HCT116 (cell line): ENCODE data around the gene KRI1. TPM values are rescaled to one million over a fixed set of nuclear protein-coding genes. Genes with fewer than 3 reads are reported as not detected.

Source experiments
- ATAC-seq: fragments of 200-7000 bp; cut with Tn5 transposase; 2 replicates; pipeline ENCODE4 v1.9.1; 2020; ENCODE audit warnings: mild to moderate bottlenecking, moderate library complexity
- BruUV-seq: library from RNA; stranded (reverse); fragments of 400-500 nt; replicated peaks from 2 replicates; lab custom pipeline; 2021; lab: Mats Ljungman, UMichigan
- CTCF ChIA-PET: fragments of 300-600 bp; sonication (Branson Sonifier 250); formaldehyde crosslinking; loops from one replicate; lab custom pipeline; 2021; ENCODE audit warnings: antibody characterized with exemption; lab: Charles Lee
- POLR2A ChIA-PET: fragments of 300-600, 350-600 bp; sonication (Branson Sonifier 250); formaldehyde crosslinking; loops from one replicate; lab custom pipeline; 2021; ENCODE audit warnings: antibody characterized with exemption; lab: Charles Lee
- RAD21 ChIA-PET, 2 experiments: fragments of 300-600 bp; sonication (Branson Sonifier 250); formaldehyde crosslinking; loops; one replicate each; lab custom pipeline; 2023; ENCODE audit warnings: low total read pairs in 2 of 2; ENCODE audit not compliant: uncharacterized antibody in 2 of 2, unreplicated experiment in 2 of 2, low non-redundant PET in 1 of 2; lab: Charles Lee
- DNase-seq: peaks from one replicate; pipeline ENCODE4 v3.0.0-alpha.2; 2010; ENCODE audit warnings: low read depth, low spot score
- H2AFZ ChIP-seq: fragments of 200-600 bp; shearing (Covaris generic), sonication (generic); 2 replicates; pipeline ENCODE4 v1.6.1; 2017; ENCODE audit warnings: low read depth, mixed run types, mixed read lengths, antibody characterized with exemption, low read length; ENCODE audit not compliant: poor library complexity, severe bottlenecking
- H3K27ac ChIP-seq: 2 replicates; pipeline ENCODE4 v1.5.1; 2012; ENCODE audit warnings: low read depth, low read length
- H3K27me3 ChIP-seq: fragments of 200-600 bp; sonication (generic); 2 replicates; pipeline ENCODE4 v1.6.1; 2016; ENCODE audit warnings: mixed run types, low read length, mixed read lengths; ENCODE audit not compliant: insufficient read depth
- H3K36me3 ChIP-seq, 2 experiments: fragments of 200-500 bp in 1 of 2; fragments of 200-600 bp in 1 of 2; sonication (Bioruptor generic) in 1 of 2; sonication (generic) in 1 of 2; 2 replicates each; pipeline versions ENCODE4 v1.5.1 to v1.6.1; 2014 to 2016; ENCODE audit warnings: low read length in 2 of 2, inconsistent platforms in 1 of 2, mixed read lengths in 1 of 2, mixed run types in 1 of 2; ENCODE audit not compliant: insufficient read depth in 2 of 2, control insufficient read depth in 1 of 2
- H3K4me1 ChIP-seq, 2 experiments: fragments of 200-600 bp in 1 of 2; sonication (generic) in 1 of 2; 2 replicates each; pipeline versions ENCODE4 v1.5.1 to v1.6.1; 2012 to 2017; ENCODE audit warnings: low read length in 2 of 2, inconsistent platforms in 1 of 2, mild to moderate bottlenecking in 1 of 2, mixed read lengths in 1 of 2, mixed run types in 1 of 2, moderate library complexity in 1 of 2; ENCODE audit not compliant: insufficient read depth in 2 of 2, control insufficient read depth in 1 of 2
- H3K4me2 ChIP-seq: fragments of 200-600 bp; sonication (generic); 2 replicates; pipeline ENCODE4 v1.6.1; 2017; ENCODE audit warnings: mixed run types, low read length, mixed read lengths
- H3K4me3 ChIP-seq, 2 experiments: fragments of 200-600 bp in 1 of 2; sonication (generic) in 1 of 2; replicated peaks in 1 of 2; 2 replicates each; pipeline ENCODE4 v1.5.1; 2011 to 2016; ENCODE audit warnings: low read length in 2 of 2, control low read depth in 1 of 2, low read depth in 1 of 2, mild to moderate bottlenecking in 1 of 2, mixed read lengths in 1 of 2, mixed run types in 1 of 2
- H3K79me2 ChIP-seq: fragments of 200-600 bp; sonication (generic); 2 replicates; pipeline ENCODE4 v1.6.1; 2017; ENCODE audit warnings: mild to moderate bottlenecking, mixed run types, low read length, moderate library complexity, mixed read lengths; ENCODE audit not compliant: insufficient read depth
- H3K9ac ChIP-seq: fragments of 200-600 bp; sonication (generic); 2 replicates; pipeline ENCODE4 v1.6.1; 2016; ENCODE audit warnings: low read length, mixed read lengths
- H3K9me2 ChIP-seq: fragments of 200-600 bp; sonication (generic), shearing (Covaris generic); 2 replicates; pipeline ENCODE4 v1.6.1; 2017; ENCODE audit warnings: mixed run types, mild to moderate bottlenecking, moderate library complexity; ENCODE audit not compliant: insufficient read depth
- H3K9me3 ChIP-seq, 2 experiments: fragments of 200-500 bp in 1 of 2; fragments of 200-600 bp in 1 of 2; sonication (Bioruptor generic) in 1 of 2; sonication (generic) in 1 of 2; 2 replicates each; pipeline ENCODE4 v1.6.1; 2014 to 2017; ENCODE audit warnings: low read length in 2 of 2, mixed read lengths in 2 of 2, inconsistent platforms in 1 of 2, low read depth in 1 of 2, mild to moderate bottlenecking in 1 of 2, mixed run types in 1 of 2, moderate library complexity in 1 of 2; ENCODE audit not compliant: control insufficient read depth in 1 of 2, insufficient read depth in 1 of 2
- H4K20me1 ChIP-seq: fragments of 200-600 bp; sonication (generic), shearing (Covaris generic); 2 replicates; pipeline ENCODE4 v1.6.1; 2017; ENCODE audit warnings: mixed run types, mild to moderate bottlenecking, moderate library complexity; ENCODE audit not compliant: insufficient read depth
- EZH2phosphoT487 ChIP-seq: fragments of 200-600 bp; IDR thresholded peaks from 2 replicates; pipeline ENCODE4 v1.6.1; 2018; ENCODE audit warnings: antibody characterized with exemption, borderline replicate concordance
- intact Hi-C: fragments of 100-400 bp; cut with micrococcal nuclease; formaldehyde crosslinking; loops from 2 replicates; pipeline ENCODE4 v1.10.0; 2022
- total RNA-seq: library from RNA; stranded (reverse); gene quantifications from one replicate; pipeline ENCODE4 v1.2.1, GENCODE V29; 2021; ENCODE audit not compliant: unreplicated experiment
- TF ChIP-seq, protein P1 (sequence below), 3 experiments: fragments of 200-600 bp in 1 of 3; sonication (generic) in 1 of 3; IDR thresholded peaks in 2 of 3; conservative IDR thresholded peaks in 1 of 3; 2 replicates each; pipeline ENCODE4 v1.5.1; 2012 to 2017; ENCODE audit warnings: low read depth in 2 of 3, low read length in 2 of 3, antibody characterized with exemption in 1 of 3, borderline replicate concordance in 1 of 3, control low read depth in 1 of 3, mild to moderate bottlenecking in 1 of 3, mixed read lengths in 1 of 3, mixed run types in 1 of 3, moderate library complexity in 1 of 3; ENCODE audit not compliant: insufficient read depth in 1 of 3
- TF ChIP-seq, protein P2 (sequence below): IDR thresholded peaks from 2 replicates; pipeline ENCODE4 v1.6.1; 2011; ENCODE audit warnings: mild to moderate bottlenecking, low read length, moderate library complexity; ENCODE audit not compliant: insufficient replicate concordance; ENCODE audit errors: extremely low read depth

KRI1 gene
- total RNA-seq, 1 experiment from 2014 or later: 44.0 TPM

DNA sequence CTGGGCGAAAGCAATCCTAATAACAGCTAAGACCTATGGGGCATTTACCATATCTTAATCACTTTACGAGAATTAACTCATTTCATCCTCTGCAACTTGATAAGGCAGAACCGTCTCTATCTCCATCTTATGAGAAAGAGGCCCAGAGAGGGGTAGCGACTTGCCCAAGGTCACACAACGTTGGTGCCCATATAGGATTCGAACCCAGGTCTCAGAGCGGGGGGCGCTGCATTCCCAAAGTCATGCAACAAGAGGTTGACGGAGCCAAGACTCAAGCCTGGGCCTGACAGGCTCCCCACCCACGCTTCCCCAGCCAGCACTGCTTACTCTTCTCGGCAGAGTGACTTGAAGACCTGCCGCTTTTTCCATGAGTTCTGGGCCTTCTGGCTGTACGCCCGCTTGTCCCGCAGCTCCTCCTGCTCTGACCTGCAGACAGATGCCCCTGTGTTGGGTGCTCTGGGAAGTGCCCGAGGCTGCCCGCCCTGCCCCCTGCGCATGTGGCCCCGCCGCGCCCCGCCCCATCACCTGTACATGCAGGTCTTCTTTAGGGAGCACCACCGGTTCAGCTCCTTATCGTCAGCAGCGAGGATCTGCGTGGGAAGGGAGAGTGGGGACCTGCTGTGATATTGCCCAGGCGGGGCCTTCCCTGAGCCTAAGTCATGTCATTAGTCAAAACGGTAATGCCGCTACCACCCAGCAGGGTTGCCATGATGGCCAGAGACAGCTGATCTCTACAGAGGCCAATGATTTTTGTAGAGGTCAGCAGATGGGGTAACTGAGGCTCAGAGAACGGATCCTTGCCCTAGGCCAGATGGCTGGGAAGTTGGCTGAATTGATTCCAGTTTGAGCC lies 10.8 kb downstream of the KRI1 start:
- no peak overlapping the region for H2AFZ ChIP-seq

More for the DNA sequence above, 10.8 kb downstream of the KRI1 start:
- intact Hi-C loops: no loop called here
- no TSS peak for BruUV-seq
- Histone ChIP-seq H3K79me2 (no peaks in the 10 kb centered on the region; the same call in 1 of the 2 replicates), H3K27ac (no peak overlapping the region), H4K20me1 (no peaks in the 10 kb centered on the region), H3K4me3 (no peak overlapping the region), H3K36me3 (peaks cover 23 to 61% of the 10 kb centered on the region in 2 experiments; a peak in 3 of 4 replicates), H3K4me1 (no peaks in the 10 kb centered on the region), H3K4me2 (no peak overlapping the region), H3K9me3 (no peaks in the 10 kb centered on the region), H3K27me3 (no peaks in the 10 kb centered on the region), H3K9ac (no peak overlapping the region), H3K9me2 (no peaks in the 10 kb centered on the region)
- TF ChIP-seq, protein P1, sequence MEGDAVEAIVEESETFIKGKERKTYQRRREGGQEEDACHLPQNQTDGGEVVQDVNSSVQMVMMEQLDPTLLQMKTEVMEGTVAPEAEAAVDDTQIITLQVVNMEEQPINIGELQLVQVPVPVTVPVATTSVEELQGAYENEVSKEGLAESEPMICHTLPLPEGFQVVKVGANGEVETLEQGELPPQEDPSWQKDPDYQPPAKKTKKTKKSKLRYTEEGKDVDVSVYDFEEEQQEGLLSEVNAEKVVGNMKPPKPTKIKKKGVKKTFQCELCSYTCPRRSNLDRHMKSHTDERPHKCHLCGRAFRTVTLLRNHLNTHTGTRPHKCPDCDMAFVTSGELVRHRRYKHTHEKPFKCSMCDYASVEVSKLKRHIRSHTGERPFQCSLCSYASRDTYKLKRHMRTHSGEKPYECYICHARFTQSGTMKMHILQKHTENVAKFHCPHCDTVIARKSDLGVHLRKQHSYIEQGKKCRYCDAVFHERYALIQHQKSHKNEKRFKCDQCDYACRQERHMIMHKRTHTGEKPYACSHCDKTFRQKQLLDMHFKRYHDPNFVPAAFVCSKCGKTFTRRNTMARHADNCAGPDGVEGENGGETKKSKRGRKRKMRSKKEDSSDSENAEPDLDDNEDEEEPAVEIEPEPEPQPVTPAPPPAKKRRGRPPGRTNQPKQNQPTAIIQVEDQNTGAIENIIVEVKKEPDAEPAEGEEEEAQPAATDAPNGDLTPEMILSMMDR (IDR thresholded peaks at IDR 0.05 in 2 of 3, conservative IDR thresholded peaks at IDR 0.05 in 1 of 3; ENCODE audit: borderline replicate concordance in 1 of 3, insufficient read depth in 1 of 3, low read depth in 2 of 3, low read length in 2 of 3): peak in 2 of 3 experiments; percentile 9 to 31; a peak in 3 of 6 replicates
- TF ChIP-seq, protein P2, sequence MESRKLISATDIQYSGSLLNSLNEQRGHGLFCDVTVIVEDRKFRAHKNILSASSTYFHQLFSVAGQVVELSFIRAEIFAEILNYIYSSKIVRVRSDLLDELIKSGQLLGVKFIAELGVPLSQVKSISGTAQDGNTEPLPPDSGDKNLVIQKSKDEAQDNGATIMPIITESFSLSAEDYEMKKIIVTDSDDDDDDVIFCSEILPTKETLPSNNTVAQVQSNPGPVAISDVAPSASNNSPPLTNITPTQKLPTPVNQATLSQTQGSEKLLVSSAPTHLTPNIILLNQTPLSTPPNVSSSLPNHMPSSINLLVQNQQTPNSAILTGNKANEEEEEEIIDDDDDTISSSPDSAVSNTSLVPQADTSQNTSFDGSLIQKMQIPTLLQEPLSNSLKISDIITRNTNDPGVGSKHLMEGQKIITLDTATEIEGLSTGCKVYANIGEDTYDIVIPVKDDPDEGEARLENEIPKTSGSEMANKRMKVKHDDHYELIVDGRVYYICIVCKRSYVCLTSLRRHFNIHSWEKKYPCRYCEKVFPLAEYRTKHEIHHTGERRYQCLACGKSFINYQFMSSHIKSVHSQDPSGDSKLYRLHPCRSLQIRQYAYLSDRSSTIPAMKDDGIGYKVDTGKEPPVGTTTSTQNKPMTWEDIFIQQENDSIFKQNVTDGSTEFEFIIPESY: no peak
- TF ChIP-seq EZH2phosphoT487: no peak
- CTCF ChIA-PET: no interaction called here
- POLR2A ChIA-PET: no interaction called here
- no peak for ATAC-seq
- DNase-seq: no peak
- RAD21 ChIA-PET: interaction anchor here in 1 of 2 experiments (0.6 kb wide), 1 partner anchor 308 kb away, joined by 8 read pairs; no protein-coding TSS in a partner anchor
